HCT116 (cell line): Measurements from ENCODE around the gene TSPAN11. TPM values are rescaled to one million over a fixed set of nuclear protein-coding genes. Genes with fewer than 3 reads are reported as not detected.

ENCODE experiments used
- ATAC-seq: fragments of 200-7000 bp; cut with Tn5 transposase; 2 replicates; pipeline ENCODE4 v1.9.1; 2020; ENCODE audit warnings: mild to moderate bottlenecking, moderate library complexity
- BruUV-seq: library from RNA; stranded (reverse); fragments of 400-500 nt; replicated peaks from 2 replicates; lab custom pipeline; 2021; lab: Mats Ljungman, UMichigan
- CTCF ChIA-PET: fragments of 300-600 bp; sonication (Branson Sonifier 250); formaldehyde crosslinking; loops from one replicate; lab custom pipeline; 2021; ENCODE audit warnings: antibody characterized with exemption; lab: Charles Lee
- POLR2A ChIA-PET: fragments of 300-600, 350-600 bp; sonication (Branson Sonifier 250); formaldehyde crosslinking; loops from one replicate; lab custom pipeline; 2021; ENCODE audit warnings: antibody characterized with exemption; lab: Charles Lee
- RAD21 ChIA-PET, 2 experiments: fragments of 300-600 bp; sonication (Branson Sonifier 250); formaldehyde crosslinking; loops; one replicate each; lab custom pipeline; 2023; ENCODE audit warnings: low total read pairs in 2 of 2; ENCODE audit not compliant: uncharacterized antibody in 2 of 2, unreplicated experiment in 2 of 2, low non-redundant PET in 1 of 2; lab: Charles Lee
- DNase-seq: peaks from one replicate; pipeline ENCODE4 v3.0.0-alpha.2; 2010; ENCODE audit warnings: low read depth, low spot score
- H2AFZ ChIP-seq: fragments of 200-600 bp; shearing (Covaris generic), sonication (generic); 2 replicates; pipeline ENCODE4 v1.6.1; 2017; ENCODE audit warnings: low read depth, mixed run types, mixed read lengths, antibody characterized with exemption, low read length; ENCODE audit not compliant: poor library complexity, severe bottlenecking
- H3K27ac ChIP-seq: 2 replicates; pipeline ENCODE4 v1.5.1; 2012; ENCODE audit warnings: low read depth, low read length
- H3K27me3 ChIP-seq: fragments of 200-600 bp; sonication (generic); 2 replicates; pipeline ENCODE4 v1.6.1; 2016; ENCODE audit warnings: mixed run types, low read length, mixed read lengths; ENCODE audit not compliant: insufficient read depth
- H3K36me3 ChIP-seq, 2 experiments: fragments of 200-500 bp in 1 of 2; fragments of 200-600 bp in 1 of 2; sonication (Bioruptor generic) in 1 of 2; sonication (generic) in 1 of 2; 2 replicates each; pipeline versions ENCODE4 v1.5.1 to v1.6.1; 2014 to 2016; ENCODE audit warnings: low read length in 2 of 2, inconsistent platforms in 1 of 2, mixed read lengths in 1 of 2, mixed run types in 1 of 2; ENCODE audit not compliant: insufficient read depth in 2 of 2, control insufficient read depth in 1 of 2
- H3K4me1 ChIP-seq, 2 experiments: fragments of 200-600 bp in 1 of 2; sonication (generic) in 1 of 2; 2 replicates each; pipeline versions ENCODE4 v1.5.1 to v1.6.1; 2012 to 2017; ENCODE audit warnings: low read length in 2 of 2, inconsistent platforms in 1 of 2, mild to moderate bottlenecking in 1 of 2, mixed read lengths in 1 of 2, mixed run types in 1 of 2, moderate library complexity in 1 of 2; ENCODE audit not compliant: insufficient read depth in 2 of 2, control insufficient read depth in 1 of 2
- H3K4me2 ChIP-seq: fragments of 200-600 bp; sonication (generic); 2 replicates; pipeline ENCODE4 v1.6.1; 2017; ENCODE audit warnings: mixed run types, low read length, mixed read lengths
- H3K4me3 ChIP-seq, 2 experiments: fragments of 200-600 bp in 1 of 2; sonication (generic) in 1 of 2; replicated peaks in 1 of 2; 2 replicates each; pipeline ENCODE4 v1.5.1; 2011 to 2016; ENCODE audit warnings: low read length in 2 of 2, control low read depth in 1 of 2, low read depth in 1 of 2, mild to moderate bottlenecking in 1 of 2, mixed read lengths in 1 of 2, mixed run types in 1 of 2
- H3K79me2 ChIP-seq: fragments of 200-600 bp; sonication (generic); 2 replicates; pipeline ENCODE4 v1.6.1; 2017; ENCODE audit warnings: mild to moderate bottlenecking, mixed run types, low read length, moderate library complexity, mixed read lengths; ENCODE audit not compliant: insufficient read depth
- H3K9ac ChIP-seq: fragments of 200-600 bp; sonication (generic); 2 replicates; pipeline ENCODE4 v1.6.1; 2016; ENCODE audit warnings: low read length, mixed read lengths
- H3K9me2 ChIP-seq: fragments of 200-600 bp; sonication (generic), shearing (Covaris generic); 2 replicates; pipeline ENCODE4 v1.6.1; 2017; ENCODE audit warnings: mixed run types, mild to moderate bottlenecking, moderate library complexity; ENCODE audit not compliant: insufficient read depth
- H3K9me3 ChIP-seq, 2 experiments: fragments of 200-500 bp in 1 of 2; fragments of 200-600 bp in 1 of 2; sonication (Bioruptor generic) in 1 of 2; sonication (generic) in 1 of 2; 2 replicates each; pipeline ENCODE4 v1.6.1; 2014 to 2017; ENCODE audit warnings: low read length in 2 of 2, mixed read lengths in 2 of 2, inconsistent platforms in 1 of 2, low read depth in 1 of 2, mild to moderate bottlenecking in 1 of 2, mixed run types in 1 of 2, moderate library complexity in 1 of 2; ENCODE audit not compliant: control insufficient read depth in 1 of 2, insufficient read depth in 1 of 2
- H4K20me1 ChIP-seq: fragments of 200-600 bp; sonication (generic), shearing (Covaris generic); 2 replicates; pipeline ENCODE4 v1.6.1; 2017; ENCODE audit warnings: mixed run types, mild to moderate bottlenecking, moderate library complexity; ENCODE audit not compliant: insufficient read depth
- ATF3 ChIP-seq: IDR thresholded peaks from 2 replicates; pipeline ENCODE4 v1.6.1; 2012
- CBX3 ChIP-seq: IDR thresholded peaks from 2 replicates; pipeline ENCODE4 v1.6.1; 2012; ENCODE audit warnings: low read depth
- CEBPB ChIP-seq: IDR thresholded peaks from 2 replicates; pipeline ENCODE4 v1.6.1; 2012; ENCODE audit warnings: low read depth
- EGR1 ChIP-seq: IDR thresholded peaks from 2 replicates; pipeline ENCODE4 v1.6.1; 2012; ENCODE audit warnings: low read depth
- ELF1 ChIP-seq: IDR thresholded peaks from 2 replicates; pipeline ENCODE4 v1.6.1; 2012; ENCODE audit warnings: low read depth, borderline replicate concordance
- EZH2phosphoT487 ChIP-seq: fragments of 200-600 bp; IDR thresholded peaks from 2 replicates; pipeline ENCODE4 v1.6.1; 2018; ENCODE audit warnings: antibody characterized with exemption, borderline replicate concordance
- FOSL1 ChIP-seq: IDR thresholded peaks from 2 replicates; pipeline ENCODE4 v1.6.1; 2012; ENCODE audit warnings: low read depth
- JUND ChIP-seq: IDR thresholded peaks from 2 replicates; pipeline ENCODE4 v1.6.1; 2012
- POLR2A ChIP-seq: IDR thresholded peaks from 2 replicates; pipeline ENCODE4 v1.7.0; 2011; ENCODE audit warnings: borderline replicate concordance; ENCODE audit not compliant: insufficient read depth, insufficient read length; ENCODE audit errors: extremely low read depth
- RAD21 ChIP-seq: IDR thresholded peaks from 2 replicates; pipeline ENCODE4 v1.6.1; 2012; ENCODE audit warnings: low read depth, mild to moderate bottlenecking
- REST ChIP-seq: IDR thresholded peaks from 2 replicates; pipeline ENCODE4 v1.6.1; 2012; ENCODE audit warnings: low read depth
- SIN3A ChIP-seq: IDR thresholded peaks from 2 replicates; pipeline ENCODE4 v1.6.1; 2012; ENCODE audit warnings: low read depth
- SP1 ChIP-seq: IDR thresholded peaks from 2 replicates; pipeline ENCODE4 v1.6.1; 2012; ENCODE audit warnings: low read depth
- SRF ChIP-seq: IDR thresholded peaks from 2 replicates; pipeline ENCODE4 v1.6.1; 2012; ENCODE audit warnings: low read depth
- TCF7L2 ChIP-seq: IDR thresholded peaks from 2 replicates; pipeline ENCODE4 v1.7.0; 2011; ENCODE audit warnings: borderline replicate concordance, inconsistent platforms; ENCODE audit not compliant: insufficient read depth, insufficient read length; ENCODE audit errors: extremely low read depth
- YY1 ChIP-seq: IDR thresholded peaks from 2 replicates; pipeline ENCODE4 v1.6.1; 2011; ENCODE audit warnings: low read length, low read depth, moderate library complexity, mild to moderate bottlenecking; ENCODE audit not compliant: insufficient replicate concordance; ENCODE audit errors: extremely low read depth
- ZBTB33 ChIP-seq: IDR thresholded peaks from 2 replicates; pipeline ENCODE4 v1.6.1; 2011; ENCODE audit warnings: mild to moderate bottlenecking, low read length, moderate library complexity; ENCODE audit not compliant: insufficient replicate concordance; ENCODE audit errors: extremely low read depth
- ZFX ChIP-seq: fragments of 450-650 bp; IDR thresholded peaks from 2 replicates; pipeline ENCODE4 v1.6.1; 2017
- ZNF274 ChIP-seq: fragments of 200-500 bp; sonication (Bioruptor generic); IDR thresholded peaks from 2 replicates; pipeline ENCODE4 v1.6.1; 2014; ENCODE audit warnings: mild to moderate bottlenecking, low read depth, low read length, inconsistent platforms
- intact Hi-C: fragments of 100-400 bp; cut with micrococcal nuclease; formaldehyde crosslinking; loops from 2 replicates; pipeline ENCODE4 v1.10.0; 2022
- total RNA-seq: library from RNA; stranded (reverse); gene quantifications from one replicate; pipeline ENCODE4 v1.2.1, GENCODE V29; 2021; ENCODE audit not compliant: unreplicated experiment

TSPAN11 gene
- total RNA-seq, 1 experiment from 2014 or later, result not detected

- no peaks in the 10 kb centered on the region for H3K27me3 ChIP-seq
- ATAC-seq (no peak), DNase-seq (no peak)
- no peak overlapping the region for H2AFZ ChIP-seq
- peaks cover 4 to 9% of the 10 kb centered on the region in 2 experiments; a peak in 3 of 4 replicates for H3K4me1 ChIP-seq
- H3K79me2 ChIP-seq, result no peaks in the 10 kb centered on the region
- no peak for TF ChIP-seq SIN3A
- no peak for TF ChIP-seq ZBTB33
- TF ChIP-seq REST, result no peak
- TF ChIP-seq ZFX, result no peak
- no peak for TF ChIP-seq RAD21
- TF ChIP-seq CBX3, result no peak
- TF ChIP-seq EGR1, result no peak
- no peak for TF ChIP-seq ELF1
- no peak for TF ChIP-seq SRF
- TF ChIP-seq SP1, result no peak
- TF ChIP-seq EZH2phosphoT487, result no peak
- TF ChIP-seq ATF3, result no peak
- no peak for TF ChIP-seq JUND
- no peak for TF ChIP-seq TCF7L2
- no peak for TF ChIP-seq FOSL1
- TF ChIP-seq ZNF274, result no peak
- no peak for TF ChIP-seq YY1
- no peak for TF ChIP-seq POLR2A
- TF ChIP-seq CEBPB, result no peak
- H3K4me3 ChIP-seq, result no peak overlapping the region
- H3K27ac ChIP-seq, result no peak overlapping the region
- no peaks in the 10 kb centered on the region for H3K36me3 ChIP-seq
- H4K20me1 ChIP-seq, result no peaks in the 10 kb centered on the region
- CTCF ChIA-PET, result no interaction called here
- no peaks in the 10 kb centered on the region for H3K9me3 ChIP-seq
- POLR2A ChIA-PET, result no interaction called here
- RAD21 ChIA-PET, result no interaction called here
- intact Hi-C loops, result loop anchor here (10.0 kb wide), 1 partner anchor 186 kb away; no protein-coding TSS in a partner anchor
- BruUV-seq, result no TSS peak
- no peaks in the 10 kb centered on the region for H3K9me2 ChIP-seq
- no peak overlapping the region for H3K9ac ChIP-seq
- H3K4me2 ChIP-seq, result no peak overlapping the region
Measured at GRCh38 chr12:31041033-31041564, 114.6 kb downstream of the TSPAN11 start.
